ENCODE data around the gene C14orf119.
"Not testable (repeated sequence)": the region's sequence is repeated elsewhere in the genome, so short reads cannot be mapped to it uniquely, and the experiment has no call there.

C14orf119 gene

DNA sequence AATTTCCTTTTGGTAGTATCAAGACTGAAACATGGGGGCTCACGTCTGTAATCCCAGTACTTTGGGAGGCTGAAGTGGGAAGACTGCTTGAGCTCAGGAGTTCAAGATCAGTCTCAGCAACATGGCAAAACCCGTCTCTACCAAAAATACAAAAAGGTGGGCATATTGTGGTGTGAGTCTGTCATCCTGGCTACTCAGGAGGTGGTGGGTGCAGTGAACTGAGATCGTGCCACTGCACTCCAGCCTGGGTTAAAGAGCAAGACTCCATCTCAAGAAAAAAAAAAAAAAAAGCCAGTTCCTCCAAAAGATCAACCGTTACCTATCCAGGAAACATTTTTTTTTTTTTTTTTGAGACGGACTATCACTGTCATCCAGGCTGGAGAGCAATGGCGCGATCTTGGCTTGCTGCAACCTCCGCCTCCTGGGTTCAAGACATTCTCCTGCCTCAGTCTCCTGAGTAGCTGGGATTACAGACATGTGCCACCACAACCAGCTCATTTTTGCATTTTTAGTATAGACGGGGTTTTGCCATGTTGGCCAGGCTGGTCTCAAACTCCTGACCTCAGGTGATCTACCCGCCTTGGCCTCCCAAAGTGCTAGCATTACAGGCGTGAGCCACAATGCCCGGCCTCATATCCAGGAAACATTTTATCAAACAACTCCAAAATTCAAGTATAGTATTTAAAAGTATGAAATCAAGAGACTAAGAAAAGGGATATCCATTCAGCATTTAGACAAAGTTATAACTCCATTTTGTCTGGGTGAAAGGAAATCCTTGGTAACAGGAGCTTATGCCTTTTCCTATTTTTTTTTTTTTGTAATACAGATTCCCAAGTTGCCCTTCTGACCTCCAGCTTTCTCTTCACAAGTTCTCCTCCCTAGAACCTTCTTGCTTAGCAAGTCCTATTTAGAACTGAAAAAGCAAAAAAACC, 3.7 kb upstream of the C14orf119 start:
- DNase-seq: no peak

DNA sequence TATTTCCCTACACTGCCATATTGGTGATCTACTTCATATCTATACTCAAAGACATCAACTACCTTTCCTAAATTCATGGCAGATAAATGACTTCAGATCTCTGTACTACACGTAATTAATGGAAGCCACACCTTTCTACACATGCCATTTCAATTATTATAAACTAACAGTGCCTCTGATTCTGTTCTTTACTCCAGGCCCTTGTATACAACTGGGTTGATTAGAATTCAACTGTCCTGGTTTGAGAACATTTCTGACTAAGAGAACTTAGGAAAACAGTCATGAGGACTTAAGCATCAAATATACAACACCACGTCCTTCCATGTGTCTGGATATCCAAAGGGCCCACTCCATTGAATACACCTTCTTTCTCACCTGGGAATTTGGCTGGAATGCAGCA, 2.2 kb upstream of the C14orf119 start:
- DNase-seq: no peak

DNA sequence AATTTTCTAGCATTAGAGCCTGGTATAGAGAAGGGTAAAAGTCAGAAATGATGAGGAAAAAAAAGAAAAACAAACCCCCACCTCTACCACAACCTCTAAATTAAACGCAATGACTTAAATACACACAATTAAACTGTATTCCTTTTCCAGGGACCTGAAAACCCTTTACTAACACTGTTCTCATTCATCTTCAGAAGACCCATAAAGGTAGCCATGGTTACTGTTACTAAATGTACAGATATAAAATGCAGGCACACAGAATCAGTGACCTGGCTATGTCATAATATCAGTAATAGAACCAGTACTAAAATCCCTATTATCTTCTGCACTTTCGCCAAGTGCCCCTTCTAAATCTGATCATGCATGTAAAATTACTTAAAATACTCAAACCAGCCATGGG, 1.8 kb upstream of the C14orf119 start:
- DNase-seq: no peak

DNA sequence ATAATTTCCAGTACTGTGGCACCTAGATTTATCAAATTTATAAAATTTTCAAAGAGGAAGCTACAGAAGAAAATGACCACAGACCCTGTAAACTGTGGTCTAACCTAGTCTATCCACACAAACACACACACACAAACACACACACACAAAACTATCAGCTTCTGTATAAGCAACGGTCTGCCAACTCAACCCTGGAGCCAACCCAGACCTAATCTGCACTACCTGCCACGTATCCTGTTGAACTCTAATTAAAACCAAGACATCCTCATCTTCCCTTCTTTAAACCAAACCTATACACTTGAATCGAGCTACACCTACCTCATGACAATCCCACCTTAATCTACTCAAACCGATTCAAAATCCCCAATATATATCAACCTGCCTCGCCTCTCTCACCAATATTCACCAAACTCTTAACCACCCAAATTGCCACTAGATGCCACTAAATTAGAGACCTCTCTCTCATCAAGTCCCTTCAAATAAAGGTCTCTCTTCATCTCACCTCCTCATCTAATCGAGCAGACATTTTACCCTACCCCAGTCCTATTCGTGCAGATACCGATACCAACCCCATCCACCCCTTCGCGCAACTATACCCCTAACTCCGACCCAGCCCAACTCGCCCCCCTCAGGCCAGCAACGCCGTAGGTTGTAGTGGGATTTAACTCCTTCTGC, 1.2 kb upstream of the C14orf119 start:
- DNase-seq: no peak

DNA sequence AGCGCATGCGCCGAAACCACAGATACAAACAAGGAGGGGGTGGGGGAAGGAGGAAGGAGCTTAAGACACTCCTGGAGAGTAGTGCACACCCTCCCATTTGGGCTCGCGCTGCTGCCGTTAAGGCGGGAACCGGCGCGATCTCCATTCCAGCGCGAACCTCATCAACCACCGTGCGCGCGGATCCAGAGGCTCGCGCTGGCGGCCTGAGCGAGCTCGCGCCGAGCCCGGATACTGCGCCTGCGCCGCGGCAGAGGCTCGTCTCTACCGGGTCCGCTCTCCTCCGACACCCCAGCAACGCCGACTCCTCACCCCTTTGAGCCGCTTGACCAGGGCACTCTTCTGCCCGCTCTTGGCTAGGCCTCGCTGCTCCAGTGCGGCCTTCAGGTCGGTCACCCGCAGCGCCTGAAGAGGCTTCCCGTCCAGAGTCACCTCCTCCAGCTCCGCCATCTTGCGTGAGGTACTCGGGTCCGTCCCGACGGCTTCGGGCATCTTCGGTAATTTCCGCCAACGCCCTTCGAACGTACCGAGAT, 574 bp upstream of the C14orf119 start, which contains the start of gene ACIN1:
Gene ACIN1, minus strand, starts transcription at position 471 of the 530 bp plus-strand sequence. Its CDS starts 24 bp downstream, at position 447.
- peak; percentile 100 for DNase-seq

DNA sequence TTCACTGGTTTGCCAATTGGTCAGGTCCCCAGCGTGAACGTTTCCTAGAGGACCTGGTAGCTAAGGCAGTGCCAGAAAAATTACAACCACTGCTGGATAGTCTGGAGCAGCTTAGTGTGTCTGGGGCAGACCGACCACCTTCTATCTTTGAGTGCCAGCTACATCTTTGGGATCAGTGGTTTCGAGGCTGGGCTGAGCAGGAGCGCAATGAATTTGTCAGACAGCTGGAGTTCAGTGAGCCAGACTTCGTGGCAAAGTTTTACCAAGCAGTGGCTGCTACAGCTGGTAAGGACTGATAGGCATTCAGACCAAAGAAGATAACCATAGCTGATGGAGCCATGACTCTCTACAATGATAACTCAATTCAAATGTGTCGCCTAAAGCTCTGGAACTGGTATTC, 2.5 kb downstream of the C14orf119 start:
- no peak for DNase-seq

DNA sequence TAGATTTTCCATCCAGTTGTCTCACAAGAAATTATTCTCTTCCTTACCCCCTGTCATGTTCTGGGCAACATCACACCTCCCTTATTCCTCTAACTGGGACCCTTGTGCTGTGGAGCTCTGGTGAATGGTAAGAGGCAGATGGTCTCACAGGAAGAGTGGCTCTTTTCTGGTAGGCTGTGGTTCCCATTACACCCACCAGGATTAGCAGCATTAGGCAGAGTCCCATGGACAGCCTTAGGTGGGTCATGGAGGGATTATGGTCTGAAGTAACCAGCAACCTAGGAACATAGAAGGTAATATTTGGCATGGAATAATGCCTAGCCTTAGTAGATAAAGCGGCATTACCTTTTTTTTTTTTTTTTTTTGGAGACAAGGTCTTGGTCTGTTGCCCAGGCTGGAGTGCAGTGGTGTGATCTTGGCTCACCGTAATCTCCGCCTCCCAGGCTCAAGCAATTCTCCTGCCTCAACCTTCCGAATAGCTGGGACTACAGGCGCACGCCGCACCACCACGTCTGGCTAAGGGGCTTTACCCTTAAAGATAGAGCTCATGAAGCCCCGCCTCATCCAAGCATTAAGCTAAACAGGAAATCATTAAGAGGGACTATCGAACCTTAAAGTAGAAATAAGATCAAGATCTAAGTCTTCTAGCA, 4.0 kb downstream of the C14orf119 start:
- DNase-seq: no peak

DNA sequence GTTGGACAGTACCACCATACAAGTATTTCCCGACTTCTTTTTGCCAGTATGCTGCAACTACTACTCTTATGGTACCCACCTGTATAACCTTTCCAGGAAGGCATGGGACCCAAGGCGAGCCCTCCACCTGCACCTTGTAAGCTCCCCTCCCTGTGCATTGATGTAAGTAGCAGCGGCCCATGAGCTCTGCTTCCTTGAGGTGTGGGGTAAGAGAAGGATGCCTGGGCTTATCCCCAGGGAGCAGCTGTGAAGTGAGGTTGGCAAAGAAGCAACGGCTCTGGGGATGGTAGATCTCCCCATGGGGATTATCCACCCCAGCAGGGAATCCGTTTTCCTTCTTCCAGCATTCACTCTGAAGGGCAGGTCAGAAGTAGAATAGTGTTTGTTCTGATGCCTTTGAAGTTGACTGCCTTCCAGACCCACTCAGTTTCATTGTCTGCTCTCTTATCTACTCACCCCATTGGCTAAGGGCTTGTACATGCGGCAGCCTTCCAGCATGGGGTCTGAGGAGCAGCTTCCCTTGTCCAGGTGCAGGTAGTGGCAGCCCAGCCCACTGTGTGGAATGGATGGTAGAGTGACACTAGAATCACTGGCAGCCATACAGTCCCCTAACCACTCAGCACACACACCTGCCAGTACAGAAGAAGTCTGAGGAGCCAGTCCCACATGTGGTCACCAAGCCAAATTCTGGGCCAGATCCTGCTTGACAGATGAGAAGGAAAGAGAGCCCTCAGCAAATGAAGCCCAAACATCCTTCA, 6.1 kb downstream of the C14orf119 start:
- DNase-seq: no peak

DNA sequence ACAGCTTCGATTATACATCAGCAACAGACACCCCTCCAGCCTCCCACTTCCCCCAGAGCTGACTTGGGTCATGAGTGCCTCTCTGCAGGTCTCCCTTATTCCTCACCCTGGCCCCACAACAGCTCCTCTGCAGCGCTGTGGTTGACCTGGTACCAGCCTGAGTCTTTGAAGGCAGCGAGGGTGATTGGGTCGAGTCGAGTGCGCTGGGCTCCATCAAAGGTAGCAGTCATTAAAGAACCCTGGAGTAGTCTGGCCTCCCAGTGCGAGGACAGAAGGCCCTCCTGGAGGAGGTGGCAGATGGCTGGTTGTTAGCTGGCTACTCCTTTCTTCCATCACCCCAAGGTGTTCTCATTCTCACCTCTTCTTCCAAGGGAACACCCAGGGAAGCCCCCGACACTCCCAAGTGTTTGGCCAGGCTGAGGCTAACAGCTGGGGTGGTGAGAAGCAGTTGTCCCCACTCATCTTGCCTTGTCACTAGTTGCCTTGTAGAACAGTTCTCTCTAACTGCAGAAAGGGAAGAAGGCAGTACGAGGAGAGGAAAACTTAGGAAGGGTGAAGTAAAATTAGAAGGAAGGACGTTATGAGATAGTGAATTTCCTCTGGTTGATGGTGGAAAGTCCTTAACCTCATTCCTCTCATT, 6.8 kb downstream of the C14orf119 start:
- no peak for DNase-seq

DNA sequence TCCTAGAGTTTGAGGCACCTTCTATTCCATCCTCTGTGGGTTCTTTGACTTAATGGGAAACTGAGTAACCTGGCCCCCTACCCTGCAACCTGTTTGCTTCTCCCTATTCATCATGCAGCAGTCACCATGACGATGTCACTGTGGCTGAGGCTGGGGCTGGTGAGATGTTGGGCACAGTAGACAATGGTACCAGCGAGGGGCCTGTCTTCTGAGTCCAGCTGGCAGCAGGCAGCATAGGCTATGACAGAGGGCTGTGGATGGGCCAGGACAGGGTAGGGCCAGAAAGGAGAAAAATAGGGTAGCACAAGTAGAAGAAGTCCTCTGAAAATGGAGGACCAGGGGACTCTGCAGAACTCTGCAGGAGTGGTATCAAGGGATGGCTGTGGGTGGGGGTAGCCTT, 7.5 kb downstream of the C14orf119 start:
- no peak for DNase-seq

DNA sequence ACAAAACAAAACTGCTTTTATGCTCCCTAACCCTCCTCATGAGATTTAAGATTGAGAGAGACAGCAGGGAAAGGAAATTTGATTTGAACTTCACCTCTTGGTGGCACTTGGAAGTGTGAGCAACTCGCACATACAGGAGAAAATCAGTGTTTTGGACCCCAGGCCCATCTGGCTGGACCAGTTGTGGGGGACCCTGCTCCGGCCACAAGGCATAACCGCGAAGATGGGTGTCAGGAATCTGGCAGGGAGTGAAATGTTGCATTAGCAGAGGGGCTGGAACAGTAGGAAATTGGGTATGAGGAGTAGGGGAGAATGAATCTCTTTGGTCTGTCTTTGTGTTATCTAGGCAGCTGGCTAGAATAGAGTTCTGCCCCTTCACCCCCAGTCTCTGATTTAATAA, 8.3 kb downstream of the C14orf119 start:
- DNase-seq: no peak

DNA sequence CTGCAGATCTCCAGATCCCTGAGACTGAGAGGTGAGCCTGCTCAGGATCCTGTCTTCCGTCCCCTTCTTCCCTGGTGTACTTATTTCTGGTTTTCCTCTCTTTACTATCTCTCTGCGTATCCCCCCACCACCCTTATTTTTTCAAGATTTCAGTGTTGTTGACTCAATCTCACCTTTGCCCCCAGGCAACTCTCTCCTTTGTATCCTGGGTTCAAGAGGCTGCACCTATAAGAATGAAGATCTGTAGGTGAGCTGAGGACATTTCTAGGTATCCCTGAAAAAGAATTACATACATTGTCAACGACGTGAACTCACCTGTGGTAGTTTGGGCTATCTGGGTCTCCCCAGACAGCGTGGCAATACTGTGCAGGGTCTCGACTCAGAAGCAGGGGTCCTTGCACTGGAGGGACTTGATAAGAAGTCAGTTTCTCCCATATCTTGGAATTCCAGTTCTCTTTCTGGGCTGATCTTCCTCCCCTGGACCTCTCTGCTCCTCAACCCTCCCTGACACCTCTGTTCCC, 8.8 kb downstream of the C14orf119 start:
- DNase-seq: no peak

DNA sequence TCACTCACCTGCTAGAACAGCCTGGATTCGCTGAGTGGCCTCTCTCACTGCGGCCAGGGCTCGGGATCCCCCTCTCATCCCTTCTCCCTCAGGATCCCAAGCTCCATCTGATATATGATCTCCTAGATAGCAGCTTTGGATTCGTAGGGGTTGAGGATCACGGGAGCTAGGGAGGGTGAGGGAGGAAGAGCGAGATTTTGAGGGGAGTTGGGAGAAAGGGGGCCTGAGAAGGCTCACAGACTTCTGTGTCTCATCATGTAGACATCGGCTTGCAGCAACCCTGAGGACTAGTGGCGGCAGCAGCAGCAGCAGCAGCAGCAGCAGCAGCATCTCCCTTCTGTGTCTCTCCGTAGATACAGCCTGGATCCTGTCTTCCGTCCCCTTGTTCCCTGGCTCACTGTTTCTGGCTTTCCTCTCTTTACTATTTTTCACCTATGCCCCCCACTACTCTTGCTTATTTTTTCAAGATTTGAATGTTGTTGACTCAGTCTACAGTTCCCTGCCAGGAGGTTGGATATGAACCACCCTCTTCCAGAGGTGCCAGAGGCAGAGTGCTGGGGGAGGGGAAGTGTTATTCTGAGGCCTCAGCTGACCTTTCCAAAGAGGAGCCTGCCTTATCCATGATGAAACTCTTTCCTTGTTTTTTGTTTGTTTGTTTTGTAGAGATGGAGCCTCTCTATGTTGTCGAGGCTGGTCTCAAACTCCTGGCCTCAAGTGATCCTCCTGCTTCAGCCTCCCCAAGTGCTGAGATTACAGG, 9.5 kb downstream of the C14orf119 start, which contains the start of gene CIROP:
Gene CIROP, minus strand, starts transcription at position 399 of the 757 bp plus-strand sequence. Its CDS starts 69 bp downstream, at position 330.
- DNase-seq: no peak

DNA sequence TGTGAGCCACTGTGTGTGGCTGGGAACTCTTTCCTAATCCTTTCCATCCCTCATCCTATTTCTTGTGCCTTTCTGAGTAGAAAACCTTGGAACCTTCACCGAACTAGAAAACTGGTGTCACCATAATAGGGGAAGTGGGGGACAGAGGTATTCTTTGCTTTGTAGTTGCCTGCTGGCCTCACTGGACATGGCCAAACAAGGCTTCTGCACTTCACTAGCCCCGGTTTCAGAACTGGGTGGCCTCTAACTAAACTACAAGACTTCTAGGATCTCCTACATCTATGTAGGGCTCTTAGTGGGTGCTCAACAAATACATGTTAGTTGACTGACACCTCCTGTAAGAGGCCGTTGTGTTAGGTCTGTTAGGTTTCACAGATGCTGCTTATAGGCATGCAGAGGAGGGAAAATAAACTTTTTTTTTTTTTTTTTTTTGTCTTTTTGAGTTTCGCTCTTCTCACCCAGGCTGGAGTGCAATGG, 10.1 kb downstream of the C14orf119 start:
- no peak for DNase-seq

DNA sequence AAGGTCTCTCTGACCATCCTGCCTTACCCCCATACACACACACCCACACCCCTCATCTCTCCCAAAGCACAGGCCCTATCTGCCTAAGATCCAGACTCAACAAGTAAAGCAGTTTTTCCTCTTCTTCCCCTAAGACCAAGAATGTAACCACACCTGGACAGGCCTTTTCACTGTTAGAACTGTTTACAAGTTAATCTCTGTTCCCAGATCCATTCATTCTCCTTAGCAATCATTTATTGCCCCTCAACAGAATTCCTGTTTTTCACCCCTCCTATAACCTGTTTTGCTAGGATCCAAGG, 11.4 kb downstream of the C14orf119 start:
- DNase-seq: no peak

DNA sequence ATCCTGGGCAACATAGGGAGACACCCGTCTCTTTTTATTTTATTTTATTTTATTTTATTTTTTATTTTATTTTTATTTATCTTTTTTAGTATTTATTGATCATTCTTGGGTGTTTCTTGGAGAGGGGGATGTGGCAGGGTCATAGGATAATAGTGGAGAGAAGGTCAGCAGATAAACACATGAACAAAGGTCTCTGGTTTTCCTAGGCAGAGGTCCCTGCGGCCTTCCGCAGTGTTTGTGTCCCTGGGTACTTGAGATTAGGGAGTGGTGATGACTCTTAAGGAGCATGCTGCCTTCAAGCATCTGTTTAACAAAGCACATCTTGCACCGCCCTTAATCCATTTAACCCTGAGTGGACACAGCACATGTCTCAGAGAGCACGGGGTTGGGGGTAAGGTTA, 12.3 kb downstream of the C14orf119 start:
- DNase-seq: not testable (repeated sequence)

DNA sequence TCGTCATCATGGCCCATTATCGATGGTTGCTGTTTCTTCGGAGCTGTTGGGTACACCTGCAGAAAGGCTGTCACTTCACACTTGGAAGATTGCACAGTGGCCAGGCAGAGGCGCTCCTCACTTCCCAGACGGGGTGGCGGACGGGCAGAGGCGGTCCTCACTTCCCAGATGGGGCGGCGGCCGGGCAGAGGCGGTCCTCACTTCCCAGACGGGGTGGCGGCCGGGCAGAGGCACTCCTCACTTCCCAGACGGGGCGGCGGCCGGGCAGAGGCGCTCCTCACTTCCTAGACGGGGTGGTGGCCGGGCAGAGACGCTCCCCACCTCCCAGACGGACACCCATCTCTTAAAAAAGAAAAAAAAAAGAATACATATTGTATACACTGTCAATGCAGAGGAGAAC, 12.9 kb downstream of the C14orf119 start:
- DNase-seq: not testable (repeated sequence)

DNA sequence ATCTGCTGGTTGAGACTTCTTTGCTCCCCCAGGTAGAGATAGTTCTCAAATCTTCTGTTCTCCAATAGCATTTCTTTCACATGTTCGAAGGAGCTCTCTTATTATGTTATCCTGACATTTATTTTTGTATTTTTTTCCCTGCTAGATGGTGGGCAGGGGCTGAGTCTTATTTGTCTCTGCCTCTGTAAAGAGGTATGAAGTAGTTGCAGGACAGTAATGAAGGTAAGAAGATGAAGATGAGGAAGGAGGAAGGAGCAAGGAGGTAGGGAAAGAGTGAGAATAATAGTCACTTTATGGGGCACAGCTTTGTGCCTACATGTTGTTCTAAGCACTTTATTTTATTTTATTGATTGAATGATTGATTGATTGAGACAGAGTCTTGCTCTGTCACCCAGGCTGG, 14.5 kb downstream of the C14orf119 start:
- no peak for DNase-seq

DNA sequence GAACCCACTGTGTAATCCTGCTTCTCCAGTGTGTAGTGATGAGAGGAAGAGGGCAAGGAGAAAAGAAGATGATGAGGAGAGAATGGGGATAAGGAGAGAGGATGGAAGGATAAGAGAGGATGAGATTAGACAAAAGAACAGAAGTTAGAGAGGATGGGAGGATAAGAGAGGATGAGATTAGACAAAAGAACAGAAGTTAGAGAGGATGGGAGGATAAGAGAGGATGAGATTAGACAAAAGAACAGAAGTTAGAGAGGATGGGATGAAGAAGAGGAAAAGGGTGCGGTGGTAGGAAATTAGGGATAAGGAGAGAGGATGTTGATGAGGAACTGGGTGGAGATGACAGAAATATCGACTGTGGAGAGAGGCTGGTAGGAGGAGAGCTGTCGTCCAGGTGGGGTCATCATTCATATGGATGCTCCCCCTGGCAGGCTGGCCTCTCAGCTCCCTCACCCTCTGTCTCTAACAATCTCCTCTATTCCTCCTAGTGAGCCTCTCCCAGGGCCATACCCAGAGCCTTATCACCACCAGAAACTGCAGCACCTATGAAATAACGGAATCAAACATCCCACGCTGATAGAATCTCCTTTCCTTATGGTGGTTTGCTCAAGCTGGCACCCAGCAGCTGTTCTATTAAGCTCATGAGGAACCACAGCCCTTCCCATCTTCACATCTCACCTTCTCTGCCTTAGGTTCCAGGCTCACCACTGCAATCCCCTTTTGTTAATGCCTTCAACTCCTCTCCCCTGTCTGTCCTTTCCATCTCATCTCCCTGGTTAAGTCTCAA, 15.5 kb downstream of the C14orf119 start:
- no peak for DNase-seq

Data from activated CD4-positive, CD25-positive, alpha-beta regulatory T cell treated with anti-CD3 and anti-CD28 coated beads, Interleukin-2, amount 50 U/mL, for 72 hours (primary cell).